Measurements from ENCODE around the gene TAF11L13. TPM values are rescaled to one million over a fixed set of nuclear protein-coding genes. Genes with fewer than 3 reads are reported as not detected.

The TAF11L13 gene
- total and polyA plus RNA-seq, 2 of the 13 experiments (the other 11 are each of a cell fraction or from before 2014, with no cell fraction given) = not detected

DNA sequence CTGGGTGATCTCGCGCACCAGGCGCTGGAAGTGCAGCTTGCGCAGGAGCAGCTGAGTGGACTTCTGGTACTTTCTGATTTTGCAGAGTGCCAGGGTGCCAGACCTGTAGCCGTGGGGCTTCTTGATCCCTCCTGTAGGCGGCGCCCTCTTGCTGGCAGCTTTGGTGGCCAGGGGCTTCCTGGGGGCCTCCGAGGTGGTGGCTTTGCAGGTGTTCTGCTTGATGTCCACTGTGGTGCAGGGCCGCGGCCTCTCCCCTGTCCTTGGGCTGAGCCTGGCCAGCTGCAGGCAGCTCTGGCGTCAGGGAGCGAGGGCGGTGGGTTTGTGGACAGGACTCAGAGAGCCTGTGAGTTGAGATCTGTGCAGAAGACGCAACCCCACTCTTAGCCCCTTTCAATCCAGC, 38.5 kb downstream of the TAF11L13 start:
- no peak for DNase-seq (ENCODE audit: low spot score)
- no TSS peak for BruUV-seq (replicated peaks)
- Histone ChIP-seq H3K79me2 (ENCODE audit: insufficient read depth, low read length) (no peaks in the 10 kb centered on the region), H3K9ac (ENCODE audit: insufficient read depth, low read depth, low read length) (no peak overlapping the region), H4K20me1 (ENCODE audit: insufficient read depth, low read length) (no peaks in the 10 kb centered on the region), H2AFZ (ENCODE audit: low read length) (no peak overlapping the region), H3K4me2 (ENCODE audit: low read depth, low read length) (no peak overlapping the region), H3K27ac (ENCODE audit: extremely low read length, insufficient read depth, low read length) (no peak overlapping the region), H3K4me1 (ENCODE audit: insufficient read depth, low read length) (no peaks in the 10 kb centered on the region), H3K36me3 (replicated peaks in 1 of 2; ENCODE audit: control insufficient read depth in 1 of 2, insufficient read depth in 2 of 2, low read length in 2 of 2) (no peaks in the 10 kb centered on the region), H3K9me3 (ENCODE audit: low read length) (peaks cover 43% of the 10 kb centered on the region), H3K4me3 (replicated peaks in 1 of 3; ENCODE audit: insufficient read depth in 1 of 3, low read depth in 2 of 3, low read length in 3 of 3) (no peak overlapping the region), H3K27me3 (ENCODE audit: control insufficient read depth in 1 of 2, insufficient read depth in 2 of 2, low read length in 2 of 2) (no peaks in the 10 kb centered on the region)
- TF ChIP-seq ZNF44 (CRISPR knock-in tag; IDR thresholded peaks at IDR 0.05) (no peak), CENPT (CRISPR knock-in tag; IDR thresholded peaks at IDR 0.05; ENCODE audit: low read depth) (no peak), ZNF598 (CRISPR knock-in tag; IDR thresholded peaks at IDR 0.05; ENCODE audit: borderline replicate concordance) (no peak), ZNF33B (CRISPR knock-in tag; IDR thresholded peaks at IDR 0.05) (no peak), POLR2A (IDR thresholded peaks at IDR 0.05; ENCODE audit: insufficient read depth in 1 of 2, low read depth in 2 of 2, low read length in 2 of 2) (no peak), SUZ12 (IDR thresholded peaks at IDR 0.05; ENCODE audit: low read depth, low read length) (no peak), ZNF772 (CRISPR knock-in tag; IDR thresholded peaks at IDR 0.05) (no peak), MEIS1 (CRISPR knock-in tag; IDR thresholded peaks at IDR 0.05; ENCODE audit: borderline replicate concordance) (no peak), ATRX (CRISPR knock-in tag; IDR thresholded peaks at IDR 0.05; ENCODE audit: borderline replicate concordance) (no peak)
- TF ChIP-seq, protein P1, sequence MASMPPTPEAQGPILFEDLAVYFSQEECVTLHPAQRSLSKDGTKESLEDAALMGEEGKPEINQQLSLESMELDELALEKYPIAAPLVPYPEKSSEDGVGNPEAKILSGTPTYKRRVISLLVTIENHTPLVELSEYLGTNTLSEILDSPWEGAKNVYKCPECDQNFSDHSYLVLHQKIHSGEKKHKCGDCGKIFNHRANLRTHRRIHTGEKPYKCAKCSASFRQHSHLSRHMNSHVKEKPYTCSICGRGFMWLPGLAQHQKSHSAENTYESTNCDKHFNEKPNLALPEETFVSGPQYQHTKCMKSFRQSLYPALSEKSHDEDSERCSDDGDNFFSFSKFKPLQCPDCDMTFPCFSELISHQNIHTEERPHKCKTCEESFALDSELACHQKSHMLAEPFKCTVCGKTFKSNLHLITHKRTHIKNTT (CRISPR knock-in tag; IDR thresholded peaks at IDR 0.05) = no peak
- TF ChIP-seq, protein P2, sequence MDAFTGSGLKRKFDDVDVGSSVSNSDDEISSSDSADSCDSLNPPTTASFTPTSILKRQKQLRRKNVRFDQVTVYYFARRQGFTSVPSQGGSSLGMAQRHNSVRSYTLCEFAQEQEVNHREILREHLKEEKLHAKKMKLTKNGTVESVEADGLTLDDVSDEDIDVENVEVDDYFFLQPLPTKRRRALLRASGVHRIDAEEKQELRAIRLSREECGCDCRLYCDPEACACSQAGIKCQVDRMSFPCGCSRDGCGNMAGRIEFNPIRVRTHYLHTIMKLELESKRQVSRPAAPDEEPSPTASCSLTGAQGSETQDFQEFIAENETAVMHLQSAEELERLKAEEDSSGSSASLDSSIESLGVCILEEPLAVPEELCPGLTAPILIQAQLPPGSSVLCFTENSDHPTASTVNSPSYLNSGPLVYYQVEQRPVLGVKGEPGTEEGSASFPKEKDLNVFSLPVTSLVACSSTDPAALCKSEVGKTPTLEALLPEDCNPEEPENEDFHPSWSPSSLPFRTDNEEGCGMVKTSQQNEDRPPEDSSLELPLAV (CRISPR knock-in tag; conservative IDR thresholded peaks at IDR 0.05; ENCODE audit: low read depth) = no peak
- TF ChIP-seq, protein P3, sequence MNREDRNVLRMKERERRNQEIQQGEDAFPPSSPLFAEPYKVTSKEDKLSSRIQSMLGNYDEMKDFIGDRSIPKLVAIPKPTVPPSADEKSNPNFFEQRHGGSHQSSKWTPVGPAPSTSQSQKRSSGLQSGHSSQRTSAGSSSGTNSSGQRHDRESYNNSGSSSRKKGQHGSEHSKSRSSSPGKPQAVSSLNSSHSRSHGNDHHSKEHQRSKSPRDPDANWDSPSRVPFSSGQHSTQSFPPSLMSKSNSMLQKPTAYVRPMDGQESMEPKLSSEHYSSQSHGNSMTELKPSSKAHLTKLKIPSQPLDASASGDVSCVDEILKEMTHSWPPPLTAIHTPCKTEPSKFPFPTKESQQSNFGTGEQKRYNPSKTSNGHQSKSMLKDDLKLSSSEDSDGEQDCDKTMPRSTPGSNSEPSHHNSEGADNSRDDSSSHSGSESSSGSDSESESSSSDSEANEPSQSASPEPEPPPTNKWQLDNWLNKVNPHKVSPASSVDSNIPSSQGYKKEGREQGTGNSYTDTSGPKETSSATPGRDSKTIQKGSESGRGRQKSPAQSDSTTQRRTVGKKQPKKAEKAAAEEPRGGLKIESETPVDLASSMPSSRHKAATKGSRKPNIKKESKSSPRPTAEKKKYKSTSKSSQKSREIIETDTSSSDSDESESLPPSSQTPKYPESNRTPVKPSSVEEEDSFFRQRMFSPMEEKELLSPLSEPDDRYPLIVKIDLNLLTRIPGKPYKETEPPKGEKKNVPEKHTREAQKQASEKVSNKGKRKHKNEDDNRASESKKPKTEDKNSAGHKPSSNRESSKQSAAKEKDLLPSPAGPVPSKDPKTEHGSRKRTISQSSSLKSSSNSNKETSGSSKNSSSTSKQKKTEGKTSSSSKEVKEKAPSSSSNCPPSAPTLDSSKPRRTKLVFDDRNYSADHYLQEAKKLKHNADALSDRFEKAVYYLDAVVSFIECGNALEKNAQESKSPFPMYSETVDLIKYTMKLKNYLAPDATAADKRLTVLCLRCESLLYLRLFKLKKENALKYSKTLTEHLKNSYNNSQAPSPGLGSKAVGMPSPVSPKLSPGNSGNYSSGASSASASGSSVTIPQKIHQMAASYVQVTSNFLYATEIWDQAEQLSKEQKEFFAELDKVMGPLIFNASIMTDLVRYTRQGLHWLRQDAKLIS (CRISPR knock-in tag; IDR thresholded peaks at IDR 0.05) = no peak
- 35% methylated on average over 4 of the region's 14 CpGs for WGBS (ENCODE audit: low lambda C conversion rate)
- ChIA-PET CTCF (ENCODE audit: low intra/inter-chr PET ratio, low total read pairs) (no interaction called here), POLR2A (no interaction called here)
- no peak for FAIRE-seq
- no peak for ATAC-seq
- in situ Hi-C loops (cut with HindIII; ENCODE audit: extremely low pct_ligation_motif_present, low pct_unique_long_range_greater_than_20kb) (no loop called here), intact Hi-C loops (cut with micrococcal nuclease; ENCODE audit: unreplicated experiment) (no loop called here)

All from HepG2 (cell line).